GM19324 (cell line): ENCODE measurements around the gene SYCP2L.
"Not testable (repeated sequence)": the region's sequence is repeated elsewhere in the genome, so short reads cannot be mapped to it uniquely, and the experiment has no call there.

Experiments
- ATAC-seq: cut with Tn5 transposase; IDR thresholded peaks from one replicate; pipeline ENCODE4 v1.9.1; 2021; ENCODE audit warnings: mild to moderate bottlenecking, moderate library complexity; ENCODE audit not compliant: unreplicated experiment, low FRiP score

Gene SYCP2L

GRCh38 chr6:10951675-10952282, 64.9 kb downstream of the SYCP2L start:
- no peak for ATAC-seq

GRCh38 chr6:10954590-10955010, 67.7 kb downstream of the SYCP2L start:
- peak; percentile 64 for ATAC-seq

- ATAC-seq = no peak
These were observed 69.9 kb downstream of the SYCP2L start for GRCh38 chr6:10956776-10957175.

DNA sequence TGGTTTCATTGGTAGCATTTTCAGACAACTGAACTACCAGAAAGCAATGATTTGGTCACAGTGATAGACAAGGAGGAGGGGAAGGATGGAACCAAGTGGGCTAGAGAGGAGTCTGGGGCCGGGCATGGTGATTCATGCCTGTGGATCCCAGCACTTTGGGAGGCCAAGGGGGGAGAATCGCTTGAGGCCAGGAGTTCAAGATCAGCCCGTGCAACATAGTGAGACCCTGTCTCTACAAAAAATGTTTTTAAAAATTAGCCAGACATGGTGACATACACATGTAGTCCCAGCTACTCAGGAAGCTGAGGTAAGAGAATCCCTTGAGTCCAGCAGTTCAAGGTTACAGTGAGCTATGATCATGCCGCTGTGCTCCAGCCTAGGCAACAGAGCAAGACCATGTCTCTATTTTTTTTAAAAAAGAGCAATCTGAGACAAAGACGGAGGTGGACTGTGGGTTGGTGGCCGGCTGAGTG, 70.6 kb downstream of the SYCP2L start:
- ATAC-seq = no peak

DNA sequence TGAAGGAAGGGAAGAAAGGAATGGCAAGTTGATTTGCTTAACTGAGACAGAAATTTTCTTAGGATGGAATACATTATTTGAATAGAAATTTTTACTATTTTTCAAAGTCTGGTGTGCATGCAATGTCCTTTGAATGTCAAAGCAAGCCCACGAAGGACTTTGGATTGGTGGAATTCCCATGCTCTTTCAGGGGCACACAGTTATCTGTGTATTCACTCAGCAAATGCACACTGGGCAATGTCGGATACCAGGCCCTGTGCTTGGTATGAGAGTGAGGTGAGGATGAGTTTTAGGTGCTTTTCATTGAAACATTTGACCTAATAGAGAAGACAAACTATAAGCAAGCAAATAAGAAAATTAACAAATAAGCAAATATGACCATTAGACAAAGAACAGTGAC, 73.3 kb downstream of the SYCP2L start:
- ATAC-seq = no peak

DNA sequence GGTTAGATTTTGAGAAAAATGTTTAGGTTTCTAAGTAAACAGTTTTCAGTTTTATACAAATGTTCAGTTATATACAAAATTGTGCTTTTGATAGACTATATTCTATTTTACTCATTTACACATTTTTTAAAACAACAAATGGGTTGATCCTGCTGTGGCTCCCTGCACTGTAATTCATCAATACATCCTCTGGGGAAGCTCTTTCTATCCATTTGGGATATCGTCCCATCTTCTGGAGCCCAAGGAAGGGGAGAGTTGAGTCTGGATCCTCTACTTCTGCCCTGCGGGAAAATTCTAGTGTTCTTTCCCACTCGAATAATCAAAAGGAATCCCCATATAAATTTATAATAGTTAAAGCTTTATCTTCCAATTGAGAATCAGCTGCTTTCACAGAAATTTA, 75.0 kb downstream of the SYCP2L start:
- ATAC-seq = no peak

- ATAC-seq = no peak
These were observed 75.8 kb downstream of the SYCP2L start for GRCh38 chr6:10962673-10963072.

GRCh38 chr6:10963113-10963512, 76.3 kb downstream of the SYCP2L start:
- ATAC-seq = no peak

DNA sequence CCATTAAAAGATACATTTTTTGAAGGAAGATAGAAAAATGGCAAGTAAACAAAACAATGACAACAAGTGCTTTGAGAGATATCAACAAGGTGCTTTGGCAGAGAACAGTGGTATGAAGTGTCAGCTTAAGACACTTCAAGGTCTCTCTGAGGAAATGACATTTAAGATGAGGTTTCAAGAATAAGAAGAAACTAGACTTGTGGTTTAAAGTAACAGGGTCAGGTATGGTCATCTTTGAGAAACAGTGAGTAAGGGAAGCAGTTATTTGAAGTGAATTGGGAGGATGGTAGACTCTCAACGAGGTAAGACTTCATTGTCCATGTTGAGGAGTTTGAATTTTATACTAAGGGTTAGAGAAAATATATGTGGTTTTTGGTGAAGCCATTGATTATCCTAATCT, 77.8 kb downstream of the SYCP2L start:
- ATAC-seq = no peak

DNA sequence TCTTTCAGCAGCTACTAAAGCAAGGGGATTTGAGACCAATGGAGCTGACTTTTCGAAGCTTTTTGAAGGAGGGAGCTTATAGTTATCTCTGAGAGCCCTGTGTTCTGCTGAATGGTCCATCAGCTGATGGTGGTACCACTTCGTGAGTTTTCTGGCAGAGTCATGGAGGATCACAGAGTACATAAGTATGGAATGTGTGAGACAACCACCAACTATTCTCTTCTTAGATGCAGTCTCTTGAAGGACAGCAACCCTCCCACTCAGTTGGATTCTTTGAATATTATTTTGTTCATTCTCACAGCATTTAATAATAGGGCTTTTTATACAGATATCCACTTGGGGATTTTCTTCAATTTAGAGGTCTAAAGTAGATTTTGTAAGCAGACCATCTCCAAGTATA, 81.9 kb downstream of the SYCP2L start:
- ATAC-seq = no peak

DNA sequence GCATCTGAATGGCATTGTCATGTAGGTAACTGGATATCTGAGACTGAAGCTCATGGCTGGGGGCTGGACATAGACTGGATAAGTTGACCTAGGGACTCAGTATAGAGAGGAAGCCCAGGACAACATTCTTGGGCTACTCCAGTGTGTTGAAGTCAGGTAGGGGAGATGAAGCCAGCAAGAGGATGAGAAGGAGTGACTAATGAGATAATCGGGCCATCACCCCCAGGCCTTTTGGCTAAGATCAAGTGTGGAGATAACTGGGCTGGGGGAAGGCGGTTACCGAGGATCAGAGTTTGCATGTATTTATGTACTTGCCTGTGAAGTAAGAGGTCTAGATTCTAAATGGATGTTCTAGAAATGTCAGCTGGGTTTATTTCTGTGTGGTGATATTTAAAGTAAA, 83.9 kb downstream of the SYCP2L start:
- no peak for ATAC-seq

DNA sequence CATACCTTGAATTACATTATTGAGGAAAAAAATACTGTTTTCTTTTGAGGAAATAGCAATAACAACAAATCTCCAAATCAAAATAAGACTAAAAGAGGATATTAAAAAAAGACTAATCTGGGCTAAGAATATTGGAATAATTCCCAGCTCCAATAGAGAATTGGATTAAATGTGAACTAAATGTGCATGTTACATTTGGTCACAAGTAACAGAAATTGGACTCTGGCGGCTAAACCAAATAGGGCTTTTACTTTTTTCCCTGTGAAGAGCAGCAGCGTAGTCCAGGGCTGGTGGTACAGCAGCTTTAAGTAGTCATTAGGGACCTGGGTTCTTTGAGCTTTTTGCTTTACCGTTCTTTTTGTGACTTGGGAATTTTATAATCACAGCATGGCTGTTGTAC, 85.3 kb downstream of the SYCP2L start:
- no peak for ATAC-seq

DNA sequence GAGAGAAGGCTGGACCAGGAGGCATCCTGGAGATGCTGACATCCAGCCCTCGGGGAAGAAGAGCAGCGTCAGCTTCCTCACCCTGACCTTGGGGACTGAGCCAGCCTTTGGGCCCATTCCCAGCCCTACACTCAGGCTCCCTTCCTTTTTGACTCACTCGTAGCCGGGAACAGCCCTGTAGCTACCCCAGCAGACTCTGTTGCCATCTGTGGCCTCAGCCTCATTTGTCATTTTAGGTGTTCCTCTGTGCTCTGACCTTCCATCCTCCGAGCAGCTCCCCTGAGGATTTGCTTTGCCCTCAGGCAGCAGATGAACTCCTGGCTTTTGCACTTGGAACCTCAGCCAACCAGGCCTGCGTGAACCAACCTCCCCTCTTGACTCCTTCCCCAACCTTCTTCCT, 89.7 kb downstream of the SYCP2L start:
- no peak for ATAC-seq

GRCh38 chr6:10977231-10977968, 90.5 kb downstream of the SYCP2L start:
- ATAC-seq = no peak

DNA sequence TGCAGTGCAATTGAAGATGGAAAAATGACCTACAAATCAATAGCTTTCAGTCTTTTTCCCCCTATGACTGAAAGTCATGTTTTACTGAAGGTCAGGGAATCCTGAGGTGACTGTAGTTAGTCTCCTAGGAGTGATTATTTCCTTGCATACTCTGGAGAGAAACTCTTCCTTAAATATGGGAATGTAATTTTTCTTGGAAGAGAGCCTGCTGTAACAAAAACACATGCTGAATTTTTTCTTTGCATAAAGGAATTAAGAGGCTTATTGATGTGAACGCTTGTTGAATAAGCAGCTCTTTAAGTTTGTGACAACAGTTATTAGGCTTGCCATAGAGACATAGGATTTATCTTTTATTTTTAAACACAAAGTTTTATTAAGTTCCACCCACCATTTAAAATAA, 92.8 kb downstream of the SYCP2L start:
- no peak for ATAC-seq

DNA sequence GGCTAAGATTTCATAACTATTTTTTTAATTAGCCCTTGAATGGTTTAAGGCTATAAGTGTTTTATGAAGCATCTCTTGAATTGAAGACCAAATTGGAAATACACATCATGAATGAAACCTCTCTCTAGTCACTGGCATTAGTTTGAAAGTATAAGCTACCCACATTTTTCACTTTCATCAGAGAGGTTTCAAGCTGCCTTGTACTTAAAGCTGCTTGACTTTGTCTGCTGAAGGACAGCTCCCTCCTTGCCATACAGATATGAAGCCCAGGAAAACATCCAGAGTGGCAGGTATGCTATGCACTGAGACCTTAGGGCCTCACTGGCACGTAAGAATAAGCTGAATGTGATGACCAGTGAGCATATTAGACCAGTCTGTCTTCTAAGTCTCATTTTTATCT, 94.6 kb downstream of the SYCP2L start:
- no peak for ATAC-seq

- not testable (repeated sequence) for ATAC-seq
These were observed 98.1 kb downstream of the SYCP2L start for GRCh38 chr6:10984959-10985358.

DNA sequence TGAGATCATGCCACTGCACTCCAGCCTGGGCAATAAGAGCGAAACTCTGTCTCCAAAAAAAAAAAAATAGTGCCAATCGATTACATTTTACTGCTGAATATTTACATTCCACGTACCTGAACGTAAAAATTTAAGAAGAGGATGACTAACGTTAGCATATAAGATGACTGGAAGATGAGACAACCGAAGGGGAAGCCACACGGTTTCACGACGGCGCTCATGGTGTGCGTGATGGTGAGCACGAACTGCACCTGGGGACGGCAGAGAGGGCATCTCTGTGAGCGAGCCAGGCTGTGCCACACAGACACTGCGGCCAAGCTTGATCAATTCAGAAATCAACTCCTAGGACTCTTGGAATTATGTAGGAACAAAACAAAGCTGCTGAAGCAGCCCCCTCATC, 102.7 kb downstream of the SYCP2L start:
- ATAC-seq = no peak

DNA sequence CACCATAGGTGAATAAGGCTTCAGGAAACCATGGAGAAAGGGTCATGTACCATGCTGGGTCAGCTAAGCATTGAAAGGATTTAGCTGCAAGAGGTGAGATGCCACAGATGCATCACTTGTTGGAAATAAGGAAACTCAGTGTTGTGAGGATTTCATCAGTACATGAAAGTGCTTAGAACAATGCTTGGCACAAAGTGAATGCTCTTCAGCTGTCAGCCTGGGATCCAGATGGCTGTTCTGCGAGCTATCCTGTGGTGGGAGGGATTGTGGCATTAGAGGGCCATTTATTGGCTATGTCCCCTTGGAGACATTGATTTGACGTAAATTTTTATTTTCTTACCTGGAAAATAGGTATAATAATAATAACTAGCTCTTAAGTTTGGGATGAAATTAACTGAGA, 104.3 kb downstream of the SYCP2L start:
- no peak for ATAC-seq

GRCh38 chr6:10993896-10994295, 107.0 kb downstream of the SYCP2L start:
- ATAC-seq = no peak

- ATAC-seq = no peak
These were observed 108.4 kb downstream of the SYCP2L start for GRCh38 chr6:10995114-10995707.

- no peak for ATAC-seq
These were observed 113.1 kb downstream of the SYCP2L start for GRCh38 chr6:10999994-11000393.
